CD4-positive, alpha-beta T cell (primary cell): Measurements from ENCODE around the gene M1AP. TPM values are rescaled to one million over a fixed set of nuclear protein-coding genes. Genes with fewer than 3 reads are reported as not detected.

ENCODE experiments used
- ATAC-seq: fragments of 200-7000 bp; cut with Tn5 transposase; one replicate; pipeline ENCODE4 v1.10.0; 2022; ENCODE audit warnings: mild to moderate bottlenecking; ENCODE audit not compliant: poor library complexity
- CTCF ChIA-PET: fragments of 350-600 bp; sonication (Branson Sonifier 250); formaldehyde crosslinking; loops from one replicate; lab custom pipeline; 2021; ENCODE audit warnings: antibody characterized with exemption, inconsistent platforms; lab: Charles Lee
- POLR2A ChIA-PET: fragments of 350-600 bp; sonication (Branson Sonifier 250); formaldehyde crosslinking; loops from one replicate; lab custom pipeline; 2021; ENCODE audit warnings: antibody characterized with exemption, inconsistent platforms; lab: Charles Lee
- DNase-seq, 14 experiments: peaks; one replicate each; pipeline ENCODE4 v3.0.0-alpha.2; 2013 to 2020; ENCODE audit warnings: mixed read lengths in 2 of 14
- H3K27ac ChIP-seq, 2 donors: one replicate each; pipeline versions ENCODE4 v1.5.1 to v1.7.0; 2013; ENCODE audit warnings: low read length in 2 of 2, low read depth in 1 of 2, mild to moderate bottlenecking in 1 of 2
- H3K27me3 ChIP-seq, 2 experiments: 1 replicate in 1 of 2; 2 replicates in 1 of 2; pipeline versions ENCODE4 v1.6.1 to v1.7.0; 2013; ENCODE audit warnings: low read length in 2 of 2, control low read depth in 1 of 2, mild to moderate bottlenecking in 1 of 2, moderate library complexity in 1 of 2; ENCODE audit not compliant: insufficient read depth in 2 of 2, control insufficient read depth in 1 of 2
- H3K36me3 ChIP-seq: one replicate; pipeline ENCODE4 v1.6.1; 2013; ENCODE audit warnings: low read length, control low read depth; ENCODE audit not compliant: insufficient read depth
- H3K4me1 ChIP-seq: one replicate; pipeline ENCODE4 v1.6.1; 2013; ENCODE audit warnings: low read length, control low read depth; ENCODE audit not compliant: insufficient read depth
- H3K4me3 ChIP-seq: one replicate; pipeline ENCODE4 v1.5.1; 2013; ENCODE audit warnings: mild to moderate bottlenecking, low read length, moderate library complexity
- H3K9me3 ChIP-seq, 2 experiments: 1 replicate in 1 of 2; 2 replicates in 1 of 2; pipeline versions ENCODE4 v1.6.1 to v1.7.0; 2013; ENCODE audit warnings: low read length in 2 of 2, mild to moderate bottlenecking in 2 of 2, control low read depth in 1 of 2, moderate library complexity in 1 of 2; ENCODE audit not compliant: control insufficient read depth in 1 of 2, insufficient read depth in 1 of 2
- H3K27ac Mint-ChIP-seq: one replicate; pipeline ENCODE4 v1.8.0; 2020; ENCODE audit warnings: mixed read lengths
- H3K27me3 Mint-ChIP-seq: one replicate; pipeline ENCODE4 v1.8.0; 2021; ENCODE audit warnings: mixed read lengths
- H3K36me3 Mint-ChIP-seq: one replicate; pipeline ENCODE4 v1.8.0; 2021; ENCODE audit warnings: low read depth, mixed read lengths
- H3K4me1 Mint-ChIP-seq: one replicate; pipeline ENCODE4 v1.8.0; 2021; ENCODE audit warnings: low read depth, mixed read lengths
- H3K4me3 Mint-ChIP-seq: one replicate; pipeline ENCODE4 v1.8.0; 2020; ENCODE audit warnings: mild to moderate bottlenecking, mixed read lengths
- H3K9me3 Mint-ChIP-seq: one replicate; pipeline ENCODE4 v1.8.0; 2020; ENCODE audit warnings: mixed read lengths
- intact Hi-C, 2 experiments: fragments of 100-400 bp; cut with DNase I in 1 of 2; cut with micrococcal nuclease in 1 of 2; formaldehyde crosslinking; loops; one replicate each; pipeline versions ENCODE4 v1.15.1 to v1.9.0; 2023 to 2025; cut with DNase I, micrococcal nuclease
- total RNA-seq, 174 experiments: library from RNA in 2 of 174; stranded (reverse) in 2 of 174; gene quantifications; one replicate each; pipeline ENCODE4 v1.2.3 and lab custom pipeline; 2021 to 2026
- TF ChIP-seq, protein P1 (sequence below): fragments of 200-600 bp; IDR thresholded peaks from one replicate; pipeline ENCODE4 v1.8.0; 2022; ENCODE audit warnings: antibody characterized with exemption, mild to moderate bottlenecking

Gene M1AP
- total RNA-seq, 2 experiments from 2014 or later = not detected

DNA sequence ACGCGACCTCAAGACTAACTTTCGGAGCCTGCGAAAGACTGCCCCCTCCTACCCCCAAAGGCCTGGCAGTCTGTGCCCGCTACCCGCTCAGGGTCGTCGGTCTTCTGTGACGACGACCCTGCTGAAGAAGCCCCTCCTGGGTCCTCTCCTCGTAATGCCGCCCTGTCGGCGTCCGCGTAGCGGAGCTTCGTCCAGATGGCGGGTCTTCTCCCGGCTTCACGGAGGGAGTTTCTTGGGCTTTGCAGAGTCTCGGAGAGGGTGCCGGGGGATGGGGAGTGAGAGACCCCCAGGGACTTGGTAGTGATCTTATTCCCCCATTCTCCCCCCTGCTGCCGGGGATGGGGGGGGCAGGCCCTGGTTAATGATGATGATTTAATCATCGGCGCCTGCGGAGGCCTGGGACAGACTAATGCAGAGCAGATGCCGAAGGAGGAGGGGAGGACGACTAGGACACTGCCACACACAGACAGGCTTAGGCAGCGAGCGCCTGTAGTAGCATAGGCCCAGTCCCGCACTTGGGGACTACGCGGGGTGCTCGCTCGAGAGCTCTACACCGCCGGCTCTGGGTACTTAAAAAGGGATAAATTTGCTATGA lies 140.1 kb downstream of the M1AP start:
- TF ChIP-seq, protein P1, sequence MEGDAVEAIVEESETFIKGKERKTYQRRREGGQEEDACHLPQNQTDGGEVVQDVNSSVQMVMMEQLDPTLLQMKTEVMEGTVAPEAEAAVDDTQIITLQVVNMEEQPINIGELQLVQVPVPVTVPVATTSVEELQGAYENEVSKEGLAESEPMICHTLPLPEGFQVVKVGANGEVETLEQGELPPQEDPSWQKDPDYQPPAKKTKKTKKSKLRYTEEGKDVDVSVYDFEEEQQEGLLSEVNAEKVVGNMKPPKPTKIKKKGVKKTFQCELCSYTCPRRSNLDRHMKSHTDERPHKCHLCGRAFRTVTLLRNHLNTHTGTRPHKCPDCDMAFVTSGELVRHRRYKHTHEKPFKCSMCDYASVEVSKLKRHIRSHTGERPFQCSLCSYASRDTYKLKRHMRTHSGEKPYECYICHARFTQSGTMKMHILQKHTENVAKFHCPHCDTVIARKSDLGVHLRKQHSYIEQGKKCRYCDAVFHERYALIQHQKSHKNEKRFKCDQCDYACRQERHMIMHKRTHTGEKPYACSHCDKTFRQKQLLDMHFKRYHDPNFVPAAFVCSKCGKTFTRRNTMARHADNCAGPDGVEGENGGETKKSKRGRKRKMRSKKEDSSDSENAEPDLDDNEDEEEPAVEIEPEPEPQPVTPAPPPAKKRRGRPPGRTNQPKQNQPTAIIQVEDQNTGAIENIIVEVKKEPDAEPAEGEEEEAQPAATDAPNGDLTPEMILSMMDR = no peak
- H3K27me3 Mint-ChIP-seq = peaks cover 75% of the 10 kb centered on the region
- Histone ChIP-seq H3K27me3 (peaks cover 25 to 39% of the 10 kb centered on the region in 2 experiments), H3K4me3 (peak overlapping the region; percentile 92), H3K4me1 (peaks cover 43% of the 10 kb centered on the region), H3K9me3 (peaks cover 0 to 11% of the 10 kb centered on the region in 2 experiments), H3K36me3 (peaks cover 18% of the 10 kb centered on the region), H3K27ac (peak overlapping the region; percentile 98)
- H3K27ac Mint-ChIP-seq = peak overlapping the region; percentile 97
- peaks cover 55% of the 10 kb centered on the region for H3K4me1 Mint-ChIP-seq
- POLR2A ChIA-PET = interaction anchor here (1.1 to 4.4 kb wide), 10 partner anchors 8 to 50 kb away, joined by 3 to 23 read pairs (median 6); partner anchors contain the start of genes AUP1, CCDC142, HTRA2 and MRPL53
- peak overlapping the region; percentile 100 for H3K4me3 Mint-ChIP-seq
- no peak for ATAC-seq
- H3K36me3 Mint-ChIP-seq = peaks cover 37% of the 10 kb centered on the region
- intact Hi-C loops = loop anchor here (1.0 to 2.0 kb wide), 2 partner anchors 21 to 51 kb away; partner anchors contain the start of genes AUP1 (in 2 of the 2) and HTRA2 (in 2 of the 2)
- peak in 4 of 14 experiments; percentile 11 to 57 (median 38) for DNase-seq
- no peaks in the 10 kb centered on the region for H3K9me3 Mint-ChIP-seq
- CTCF ChIA-PET = interaction anchor here (0.9 to 1.4 kb wide), 3 partner anchors 21 to 25 kb away, joined by 3 to 6 read pairs (median 6); partner anchors contain the start of genes AUP1, CCDC142, HTRA2 and TTC31

Other genes with a start within 250 kb of the M1AP start
- gene C2orf81, start 226.7 kb downstream of the M1AP start, total RNA-seq = 1 to 10 TPM; 2.9 to 3.4 TPM
- gene WDR54, start 226.6 kb downstream of the M1AP start, total RNA-seq = 10 to 100 TPM; 21.7 to 25.1 TPM
- gene RTKN, start 206.4 kb downstream of the M1AP start, total RNA-seq = under 1 TPM; 0.20 to 0.27 TPM
- 10 to 100 TPM; 41.3 to 41.8 TPM for gene INO80B, start 193.2 kb downstream of the M1AP start, total RNA-seq
- gene WBP1, start 189.9 kb downstream of the M1AP start, total RNA-seq = 10 to 100 TPM; 79.1 to 80.5 TPM
- gene MOGS, start 182.9 kb downstream of the M1AP start, total RNA-seq = 10 to 100 TPM; 47.6 to 48.6 TPM
- 10 to 100 TPM; 39.5 to 44.3 TPM for gene MRPL53, start 175.7 kb downstream of the M1AP start, total RNA-seq
- gene CCDC142, start 165.3 kb downstream of the M1AP start, total RNA-seq = 10 to 100 TPM; 10.2 to 12.4 TPM
- gene TTC31, start 165.2 kb downstream of the M1AP start, total RNA-seq = 10 to 100 TPM; 20.6 to 26.1 TPM
- gene LBX2, start 148.7 kb downstream of the M1AP start, total RNA-seq = not detected
- gene PCGF1, start 140.6 kb downstream of the M1AP start, total RNA-seq = 10 to 100 TPM; 11.6 to 13.8 TPM
- under 1 TPM; 0.14 to 0.30 TPM for gene TLX2, start 133.9 kb downstream of the M1AP start, total RNA-seq
- under 1 TPM in 1 of 2 experiments, not detected in 1; 0.22 TPM for gene DQX1, start 122.1 kb downstream of the M1AP start, total RNA-seq
- 100 to 1,000 TPM; 162 to 170 TPM for gene AUP1, start 118.6 kb downstream of the M1AP start, total RNA-seq
- 10 to 100 TPM; 15.3 to 16.0 TPM for gene HTRA2, start 118.4 kb downstream of the M1AP start, total RNA-seq
- under 1 TPM in 1 of 2 experiments, not detected in 1; 0.25 TPM for gene LOXL3, start 94.4 kb downstream of the M1AP start, total RNA-seq
- 1 to 10 TPM; 3.4 to 6.0 TPM for gene DOK1, start 93.6 kb downstream of the M1AP start, total RNA-seq
- 1 to 10 TPM; 6.8 to 7.3 TPM for gene SEMA4F, start 5.9 kb upstream of the M1AP start, total RNA-seq
- gene HK2, start 185.8 kb upstream of the M1AP start, total RNA-seq = 1 to 10 TPM; 7.7 to 8.9 TPM